H9 (cell line): ENCODE results near the gene C3orf52. TPM values are rescaled to one million over a fixed set of nuclear protein-coding genes. Genes with fewer than 3 reads are reported as not detected.

ENCODE experiments used
- DNase-seq: peaks from one replicate; pipeline ENCODE4 v3.0.0-alpha.2; 2017
- H2AFZ ChIP-seq: one replicate; pipeline ENCODE4 v1.6.1; 2013; ENCODE audit warnings: mild to moderate bottlenecking, low read length, control low read depth, moderate library complexity
- H2AK5ac ChIP-seq: 2 replicates; pipeline ENCODE4 v1.6.1; 2013; ENCODE audit warnings: low read length, control low read depth, mixed read lengths; ENCODE audit not compliant: insufficient read length
- H2BK120ac ChIP-seq: one replicate; pipeline ENCODE4 v1.6.1; 2013; ENCODE audit warnings: low read depth, mild to moderate bottlenecking, low read length, control low read depth, inconsistent platforms; ENCODE audit not compliant: poor library complexity, severe bottlenecking
- H2BK12ac ChIP-seq: 2 replicates; pipeline ENCODE4 v1.6.1; 2013; ENCODE audit warnings: low read length, control low read depth, mixed read lengths, low read depth; ENCODE audit not compliant: insufficient read length
- H2BK15ac ChIP-seq: 2 replicates; pipeline ENCODE4 v1.6.1; 2013; ENCODE audit warnings: low read depth, low read length, control low read depth
- H2BK20ac ChIP-seq: one replicate; pipeline ENCODE4 v1.6.1; 2013; ENCODE audit warnings: low read depth, mild to moderate bottlenecking, low read length, control low read depth, inconsistent platforms; ENCODE audit not compliant: poor library complexity, severe bottlenecking
- H2BK5ac ChIP-seq: 2 replicates; pipeline ENCODE4 v1.6.1; 2013; ENCODE audit warnings: low read length, control low read depth, mixed read lengths; ENCODE audit not compliant: insufficient read length
- H3K14ac ChIP-seq: 2 replicates; pipeline ENCODE4 v1.6.1; 2013; ENCODE audit warnings: low read length, control low read depth; ENCODE audit not compliant: insufficient read depth
- H3K18ac ChIP-seq: 2 replicates; pipeline ENCODE4 v1.6.1; 2013; ENCODE audit warnings: low read depth, mild to moderate bottlenecking, mixed read lengths, low read length, control low read depth; ENCODE audit not compliant: insufficient read length
- H3K23ac ChIP-seq: 2 replicates; pipeline ENCODE4 v1.6.1; 2013; ENCODE audit warnings: low read length, control low read depth, mixed read lengths, low read depth; ENCODE audit not compliant: insufficient read length
- H3K23me2 ChIP-seq: 2 replicates; pipeline ENCODE4 v1.6.1; 2013; ENCODE audit warnings: low read depth, mild to moderate bottlenecking, mixed read lengths, low read length, control low read depth; ENCODE audit not compliant: insufficient read length, poor library complexity, severe bottlenecking
- H3K27ac ChIP-seq: 2 replicates; pipeline ENCODE4 v1.5.1; 2013; ENCODE audit warnings: low read length, control low read depth, mixed read lengths, low read depth; ENCODE audit not compliant: insufficient read length
- H3K27me3 ChIP-seq: 2 replicates; pipeline ENCODE4 v1.6.1; 2013; ENCODE audit warnings: low read length, control low read depth, inconsistent platforms; ENCODE audit not compliant: insufficient read depth
- H3K4ac ChIP-seq: 2 replicates; pipeline ENCODE4 v1.6.1; 2013; ENCODE audit warnings: low read depth, mild to moderate bottlenecking, control low read depth, inconsistent platforms, low read length, moderate library complexity
- H3K4me1 ChIP-seq: 2 replicates; pipeline ENCODE4 v1.6.1; 2013; ENCODE audit warnings: low read length, control low read depth, inconsistent platforms; ENCODE audit not compliant: insufficient read depth
- H3K4me2 ChIP-seq: 2 replicates; pipeline ENCODE4 v1.6.1; 2013; ENCODE audit warnings: low read length, control low read depth, mixed read lengths; ENCODE audit not compliant: insufficient read length, insufficient read depth
- H3K56ac ChIP-seq: 2 replicates; pipeline ENCODE4 v1.6.1; 2013; ENCODE audit warnings: low read depth, mild to moderate bottlenecking, mixed read lengths, low read length, control low read depth; ENCODE audit not compliant: insufficient read length
- H3K79me1 ChIP-seq: 2 replicates; pipeline ENCODE4 v1.6.1; 2013; ENCODE audit warnings: low read depth, mild to moderate bottlenecking, moderate library complexity, low read length, control low read depth, inconsistent platforms; ENCODE audit not compliant: insufficient read depth, poor library complexity, severe bottlenecking
- H3K79me2 ChIP-seq: 2 replicates; pipeline ENCODE4 v1.6.1; 2013; ENCODE audit warnings: low read length, control low read depth, inconsistent platforms; ENCODE audit not compliant: insufficient read depth
- H3K9ac ChIP-seq: 2 replicates; pipeline ENCODE4 v1.6.1; 2013; ENCODE audit warnings: low read length, control low read depth, mixed read lengths; ENCODE audit not compliant: insufficient read length; ENCODE audit errors: extremely low read depth
- H3K9me3 ChIP-seq: one replicate; pipeline ENCODE4 v1.6.1; 2013; ENCODE audit warnings: low read depth, low read length, inconsistent platforms; ENCODE audit not compliant: control insufficient read depth
- H3T11ph ChIP-seq: one replicate; pipeline ENCODE4 v1.6.1; 2013; ENCODE audit warnings: mild to moderate bottlenecking, low read length, control low read depth, inconsistent platforms
- H4K20me1 ChIP-seq: one replicate; pipeline ENCODE4 v1.6.1; 2013; ENCODE audit not compliant: control insufficient read depth, insufficient read length, insufficient read depth
- H4K5ac ChIP-seq: 2 replicates; pipeline ENCODE4 v1.6.1; 2013; ENCODE audit warnings: low read depth, mild to moderate bottlenecking, mixed read lengths, low read length, control low read depth; ENCODE audit not compliant: insufficient read length
- H4K8ac ChIP-seq: replicated peaks from 2 replicates; pipeline ENCODE4 v1.6.1; 2013; ENCODE audit warnings: low read length, control low read depth, mixed read lengths, low read depth; ENCODE audit not compliant: insufficient read length
- H4K91ac ChIP-seq: 2 replicates; pipeline ENCODE4 v1.6.1; 2013; ENCODE audit warnings: low read depth, mild to moderate bottlenecking, moderate library complexity, mixed read lengths, low read length, control low read depth; ENCODE audit not compliant: insufficient read length
- H3K27ac Mint-ChIP-seq, 3 experiments: 2 replicates in 2 of 3; 3 replicates in 1 of 3; pipeline ENCODE4 v1.8.0; 2020 to 2021; ENCODE audit warnings: mixed read lengths in 3 of 3, mild to moderate bottlenecking in 1 of 3, moderate library complexity in 1 of 3
- H3K27me3 Mint-ChIP-seq: 2 replicates; pipeline ENCODE4 v1.8.0; 2021; ENCODE audit warnings: low read depth, mild to moderate bottlenecking, moderate library complexity, mixed read lengths
- H3K36me3 Mint-ChIP-seq, 3 experiments: 2 replicates in 2 of 3; 3 replicates in 1 of 3; pipeline ENCODE4 v1.8.0; 2020 to 2021; ENCODE audit warnings: low read depth in 3 of 3, mixed read lengths in 3 of 3; ENCODE audit not compliant: insufficient read depth in 1 of 3
- H3K4me1 Mint-ChIP-seq, 2 experiments: 2 replicates each; pipeline ENCODE4 v1.8.0; 2020; ENCODE audit warnings: mixed read lengths in 2 of 2
- H3K4me3 Mint-ChIP-seq, 2 experiments: 2 replicates in 1 of 2; 3 replicates in 1 of 2; pipeline ENCODE4 v1.8.0; 2020 to 2021; ENCODE audit warnings: mild to moderate bottlenecking in 2 of 2, mixed read lengths in 2 of 2, moderate library complexity in 1 of 2
- H3K9me3 Mint-ChIP-seq, 2 experiments: 2 replicates in 1 of 2; 3 replicates in 1 of 2; pipeline ENCODE4 v1.8.0; 2020; ENCODE audit warnings: mild to moderate bottlenecking in 2 of 2, mixed read lengths in 2 of 2, moderate library complexity in 1 of 2
- WGBS: extraction: QIAGEN DNeasy Blood & Tissue Kit; methylation state at CpG from one replicate; pipeline ENCODE4 v1.1.7; 2013; ENCODE audit warnings: missing lambda C conversion rate, low lambda C conversion rate, mixed read lengths; ENCODE audit not compliant: insufficient read length; ENCODE audit errors: extremely low coverage; 5-methylcytosine and 5-hydroxymethylcytosine counted together
- total RNA-seq: library from RNA; stranded (reverse); gene quantifications from 2 replicates; pipeline ENCODE4 v1.2.1, GENCODE V29; 2021
- TF ChIP-seq, protein P1 (sequence below): fragments of 200-600 bp; sonication (generic); conservative IDR thresholded peaks from 3 replicates; pipeline ENCODE4 v1.8.0; 2021; ENCODE audit warnings: antibody characterized with exemption, mild to moderate bottlenecking

C3orf52 gene
- total RNA-seq, 1 experiment from 2014 or later, result 11.2 TPM

DNA sequence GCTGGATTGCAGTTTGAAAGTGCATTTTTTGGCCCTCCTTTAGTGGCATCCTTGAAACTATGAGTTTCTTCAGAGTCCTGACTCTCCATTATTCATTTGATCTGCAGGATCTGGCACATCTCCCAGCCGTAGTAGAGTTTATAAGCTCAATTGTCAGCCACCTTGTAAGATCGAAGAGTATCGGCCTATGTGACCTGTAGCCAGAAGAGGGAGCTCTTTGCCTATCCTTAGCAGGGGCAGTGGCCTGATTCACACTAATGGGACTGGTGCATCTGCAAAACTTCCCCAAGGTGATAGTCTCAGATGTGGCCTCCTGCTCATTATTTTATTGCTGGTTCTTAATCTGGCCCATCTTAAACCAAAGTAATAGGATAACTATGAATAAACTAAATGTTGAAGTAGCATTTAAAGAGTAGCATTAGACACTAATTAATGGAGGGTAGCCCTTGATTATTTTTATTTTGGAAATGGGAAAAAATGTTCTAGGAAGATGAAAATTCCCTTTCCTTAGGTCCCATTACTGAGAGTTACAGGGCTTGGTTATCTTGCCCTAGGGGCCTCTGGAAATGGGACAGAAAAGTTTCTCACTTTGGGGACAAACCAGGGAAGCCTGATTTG lies 25.7 kb downstream of the C3orf52 start:
- no peaks in the 10 kb centered on the region for H3K27me3 Mint-ChIP-seq
- no peak overlapping the region for H3K4me2 ChIP-seq
- H2BK20ac ChIP-seq, result no peak overlapping the region
- H3K56ac ChIP-seq, result no peak overlapping the region
- H3K4me1 Mint-ChIP-seq, result peaks cover 10 to 12% of the 10 kb centered on the region in 2 experiments
- TF ChIP-seq, protein P1, sequence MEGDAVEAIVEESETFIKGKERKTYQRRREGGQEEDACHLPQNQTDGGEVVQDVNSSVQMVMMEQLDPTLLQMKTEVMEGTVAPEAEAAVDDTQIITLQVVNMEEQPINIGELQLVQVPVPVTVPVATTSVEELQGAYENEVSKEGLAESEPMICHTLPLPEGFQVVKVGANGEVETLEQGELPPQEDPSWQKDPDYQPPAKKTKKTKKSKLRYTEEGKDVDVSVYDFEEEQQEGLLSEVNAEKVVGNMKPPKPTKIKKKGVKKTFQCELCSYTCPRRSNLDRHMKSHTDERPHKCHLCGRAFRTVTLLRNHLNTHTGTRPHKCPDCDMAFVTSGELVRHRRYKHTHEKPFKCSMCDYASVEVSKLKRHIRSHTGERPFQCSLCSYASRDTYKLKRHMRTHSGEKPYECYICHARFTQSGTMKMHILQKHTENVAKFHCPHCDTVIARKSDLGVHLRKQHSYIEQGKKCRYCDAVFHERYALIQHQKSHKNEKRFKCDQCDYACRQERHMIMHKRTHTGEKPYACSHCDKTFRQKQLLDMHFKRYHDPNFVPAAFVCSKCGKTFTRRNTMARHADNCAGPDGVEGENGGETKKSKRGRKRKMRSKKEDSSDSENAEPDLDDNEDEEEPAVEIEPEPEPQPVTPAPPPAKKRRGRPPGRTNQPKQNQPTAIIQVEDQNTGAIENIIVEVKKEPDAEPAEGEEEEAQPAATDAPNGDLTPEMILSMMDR, result peak; percentile 95
- no peaks in the 10 kb centered on the region for H3K79me1 ChIP-seq
- no peak overlapping the region for H2BK15ac ChIP-seq
- no peak overlapping the region for H2BK5ac ChIP-seq
- H3K79me2 ChIP-seq, result no peaks in the 10 kb centered on the region
- no peak overlapping the region for H3K23ac ChIP-seq
- no peak overlapping the region for H2AFZ ChIP-seq
- H2BK120ac ChIP-seq, result no peak overlapping the region
- H3K27ac Mint-ChIP-seq, result no peak overlapping the region
- no peak overlapping the region for H4K5ac ChIP-seq
- H3K23me2 ChIP-seq, result no peaks in the 10 kb centered on the region
- DNase-seq, result peak; percentile 71
- no peak overlapping the region for H3K9ac ChIP-seq
- no peak overlapping the region for H3K14ac ChIP-seq
- no peak overlapping the region for H3K18ac ChIP-seq
- H3K4ac ChIP-seq, result no peak overlapping the region
- H3K9me3 Mint-ChIP-seq, result no peaks in the 10 kb centered on the region
- no peak overlapping the region for H3T11ph ChIP-seq
- no peaks in the 10 kb centered on the region for H3K9me3 ChIP-seq
- no peak overlapping the region for H2AK5ac ChIP-seq
- H2BK12ac ChIP-seq, result no peak overlapping the region
- H3K27ac ChIP-seq, result no peak overlapping the region
- no peak overlapping the region for H4K8ac ChIP-seq
- H3K36me3 Mint-ChIP-seq, result peaks cover 10 to 20% (median 14%) of the 10 kb centered on the region in 3 experiments; a peak in 5 of 7 replicates
- no peak overlapping the region for H4K91ac ChIP-seq
- no peaks in the 10 kb centered on the region for H3K4me1 ChIP-seq
- WGBS, result no CpG with 5 or more reads among the region's 3 CpGs
- H3K27me3 ChIP-seq, result no peaks in the 10 kb centered on the region
- H4K20me1 ChIP-seq, result no peaks in the 10 kb centered on the region
- no peak overlapping the region for H3K4me3 Mint-ChIP-seq
